Activated gamma-delta T cell treated with Interleukin-2 at 50 U/mL for 16 hours (primary cell): ENCODE measurements around the gene PPP3CA.
A peak's percentile ranks its signal among the peaks of the same experiment; 100 is the strongest.

Experiments
- DNase-seq: peaks from one replicate; pipeline ENCODE4 v3.0.0-alpha.2; 2020

Gene PPP3CA

DNA sequence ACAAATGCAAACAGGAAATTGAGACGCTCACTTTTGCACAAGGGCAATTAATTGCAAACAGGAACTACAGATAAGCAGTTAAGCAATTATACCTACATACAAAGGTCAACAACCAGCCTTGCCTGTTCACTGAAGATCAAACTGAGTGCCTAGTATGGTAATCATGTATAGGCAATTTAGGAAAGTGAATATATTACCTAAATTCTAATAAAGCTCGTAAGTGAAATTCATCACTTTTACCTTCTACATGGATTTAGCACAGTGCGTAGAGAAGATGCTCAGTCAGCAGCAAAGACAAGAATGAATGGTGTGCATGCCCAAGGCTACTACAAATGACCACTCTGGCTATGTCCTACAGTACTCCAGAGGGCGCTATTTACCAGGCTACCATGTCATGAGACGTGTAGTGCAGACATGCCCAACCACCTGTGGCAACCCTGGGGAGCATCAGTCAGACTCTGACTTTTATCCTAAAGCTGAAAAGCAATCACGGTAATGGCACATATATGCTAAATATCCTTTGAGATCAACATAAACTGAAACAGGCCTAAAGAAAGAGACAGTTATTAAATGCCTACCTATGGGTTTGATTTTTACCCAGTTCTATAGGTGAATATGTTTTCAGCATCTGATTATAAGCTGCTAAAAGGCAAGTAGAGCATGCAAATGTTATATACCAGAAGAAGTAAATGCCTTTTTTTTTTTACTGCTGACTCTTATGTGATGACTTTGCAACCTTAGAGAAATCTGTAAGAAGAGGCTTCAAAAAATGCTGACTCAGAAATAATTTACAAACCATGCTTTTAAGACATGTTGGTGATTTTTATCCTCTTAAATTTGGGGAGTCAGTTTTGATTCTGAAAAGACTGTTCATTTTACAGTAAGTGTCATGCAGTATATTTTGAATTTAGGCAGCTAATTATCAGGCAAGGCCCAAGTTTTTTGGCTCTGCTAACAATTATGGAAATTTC is 178.0 kb downstream of the PPP3CA start:
- peak; percentile 43 for DNase-seq

DNA sequence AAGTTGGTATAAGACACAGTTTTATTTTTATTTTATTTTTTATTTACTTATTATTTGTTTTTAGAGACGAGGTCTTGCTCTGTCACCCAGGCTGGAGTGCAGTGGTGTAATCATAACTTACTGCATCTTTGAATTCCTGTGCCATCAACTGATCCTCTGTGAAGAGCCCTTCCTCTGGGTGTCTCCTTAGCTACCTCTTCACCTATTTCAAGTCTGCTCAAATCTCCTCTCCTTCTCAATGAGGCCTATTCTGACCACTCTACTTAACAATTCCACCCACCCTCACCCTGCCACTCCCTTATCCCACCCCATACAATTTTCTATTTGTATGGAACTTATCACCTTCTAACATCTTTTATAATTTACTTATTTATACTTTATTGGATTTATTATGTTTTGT is 183.4 kb downstream of the PPP3CA start:
- no peak for DNase-seq

DNA sequence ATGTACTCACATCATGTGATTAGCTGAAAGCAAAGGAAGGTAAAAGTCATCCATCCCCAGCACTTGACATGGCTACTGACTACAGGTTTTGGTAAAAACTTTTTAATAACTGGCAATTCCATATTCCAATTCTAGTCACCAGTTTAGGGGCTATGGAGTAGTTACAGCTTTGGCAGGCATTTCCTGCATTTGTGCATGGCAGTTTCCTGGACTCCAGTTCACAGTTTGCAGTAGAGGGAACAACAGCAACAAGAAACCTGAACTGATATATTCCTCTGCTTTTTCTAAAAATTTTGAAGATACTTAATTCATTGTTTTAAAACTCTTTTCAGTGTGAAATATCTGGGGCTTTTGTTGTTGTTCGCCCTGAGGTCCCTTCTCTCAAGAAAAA is 184.3 kb downstream of the PPP3CA start:
- DNase-seq, result no peak

DNA sequence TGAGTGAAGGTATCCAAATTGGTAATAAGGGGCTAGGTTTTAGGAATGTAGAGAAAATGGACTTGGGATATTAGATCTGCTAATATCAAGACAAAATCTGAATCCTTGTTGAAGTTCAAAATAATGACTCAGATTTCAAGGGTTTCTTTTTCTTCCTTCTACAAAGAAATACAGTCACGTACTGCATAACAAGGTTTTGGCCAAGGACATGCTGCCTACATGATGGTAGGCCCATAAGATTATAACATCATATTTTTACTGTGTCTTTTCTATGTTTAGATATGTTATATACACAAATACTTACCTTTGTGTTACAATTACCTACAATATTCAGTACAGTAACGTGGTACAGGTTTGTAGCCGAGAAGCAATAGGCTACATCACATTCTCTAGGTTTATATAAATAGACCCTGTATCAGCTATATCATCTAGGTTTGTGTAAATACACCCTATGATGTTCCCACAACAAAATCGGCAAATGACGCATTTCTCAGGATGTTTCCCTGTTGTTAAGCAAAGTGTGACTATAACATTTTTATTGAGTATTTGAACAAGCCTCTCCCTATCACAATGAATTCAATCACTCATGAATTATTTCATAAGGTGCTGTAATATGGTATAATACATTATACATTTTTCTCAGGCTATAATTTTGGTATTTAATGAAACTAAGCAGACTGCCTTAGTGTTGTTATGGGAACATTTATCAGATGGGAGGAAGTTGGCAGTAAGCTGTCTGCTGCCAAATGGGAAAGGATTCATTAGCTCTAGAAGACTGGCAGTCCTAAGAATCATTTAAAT is 186.3 kb downstream of the PPP3CA start:
- no peak for DNase-seq

DNA sequence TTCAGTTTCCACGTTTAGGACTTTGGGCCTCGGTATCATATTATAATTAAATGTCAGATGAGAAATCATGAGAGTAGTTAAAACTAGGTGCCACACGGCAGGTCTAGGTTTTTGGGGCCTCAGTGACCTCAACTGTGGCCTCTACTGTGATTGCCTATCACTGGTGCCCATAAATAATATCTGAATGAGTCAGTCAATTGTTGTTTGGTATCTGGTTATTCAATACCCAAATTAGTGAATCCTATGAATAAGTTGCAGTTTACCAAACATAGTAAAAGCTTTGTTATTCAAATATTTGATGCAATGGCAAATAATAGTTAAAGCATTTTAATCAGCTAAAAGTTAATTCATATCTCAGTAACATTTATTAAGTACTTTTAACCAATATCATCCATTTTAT is 188.8 kb downstream of the PPP3CA start:
- no peak for DNase-seq

DNA sequence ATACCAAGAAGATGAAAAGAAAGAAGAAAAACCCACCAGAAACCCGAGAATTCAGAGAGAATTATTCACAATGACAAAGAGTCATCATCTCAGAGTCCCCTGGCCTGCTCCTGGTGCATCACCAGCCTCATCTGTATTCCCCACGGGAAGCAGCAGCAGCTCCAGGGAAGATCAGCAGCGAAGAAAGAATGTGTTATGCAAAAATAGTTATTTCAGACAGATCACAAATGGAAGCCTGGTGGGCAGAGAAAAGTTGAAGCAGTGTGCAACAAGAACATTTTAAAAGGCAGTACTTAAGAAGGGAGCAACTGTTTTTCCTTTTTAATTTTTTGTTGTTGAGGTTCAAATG is 189.2 kb downstream of the PPP3CA start:
- no peak for DNase-seq

DNA sequence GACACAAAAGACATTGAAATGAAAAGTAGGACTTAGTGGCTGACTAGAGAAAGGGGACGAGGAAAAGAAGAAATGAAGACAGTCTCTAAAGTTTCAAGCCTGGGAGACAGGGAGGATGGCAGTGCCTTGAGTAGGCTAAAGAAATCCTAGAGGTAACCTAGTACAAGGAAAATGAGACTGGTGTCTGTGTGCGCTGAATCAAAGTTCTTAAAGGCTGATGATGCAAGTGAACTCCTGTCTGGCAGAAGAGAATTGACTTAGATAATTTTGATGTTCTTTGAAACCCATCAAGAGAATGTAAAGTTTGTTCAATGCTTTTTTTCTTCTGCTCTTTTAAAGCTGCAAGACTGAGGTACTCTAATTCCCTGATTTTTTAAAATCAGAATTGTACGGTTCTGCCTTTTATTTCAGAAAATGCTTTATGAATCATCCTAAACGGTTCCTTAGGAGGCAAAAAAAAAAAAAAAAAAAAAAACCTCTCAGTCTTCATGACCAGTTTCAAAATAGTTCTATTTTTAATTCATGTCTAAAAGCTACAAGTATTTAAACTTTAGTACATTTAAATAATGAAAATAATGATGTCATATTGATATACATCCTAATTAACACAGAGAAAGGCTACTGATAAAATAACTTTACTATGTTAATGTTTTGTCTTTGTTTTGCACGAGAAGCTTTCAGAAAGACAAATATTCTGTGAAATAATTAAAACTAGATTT is 189.8 kb downstream of the PPP3CA start:
- DNase-seq, result no peak

DNA sequence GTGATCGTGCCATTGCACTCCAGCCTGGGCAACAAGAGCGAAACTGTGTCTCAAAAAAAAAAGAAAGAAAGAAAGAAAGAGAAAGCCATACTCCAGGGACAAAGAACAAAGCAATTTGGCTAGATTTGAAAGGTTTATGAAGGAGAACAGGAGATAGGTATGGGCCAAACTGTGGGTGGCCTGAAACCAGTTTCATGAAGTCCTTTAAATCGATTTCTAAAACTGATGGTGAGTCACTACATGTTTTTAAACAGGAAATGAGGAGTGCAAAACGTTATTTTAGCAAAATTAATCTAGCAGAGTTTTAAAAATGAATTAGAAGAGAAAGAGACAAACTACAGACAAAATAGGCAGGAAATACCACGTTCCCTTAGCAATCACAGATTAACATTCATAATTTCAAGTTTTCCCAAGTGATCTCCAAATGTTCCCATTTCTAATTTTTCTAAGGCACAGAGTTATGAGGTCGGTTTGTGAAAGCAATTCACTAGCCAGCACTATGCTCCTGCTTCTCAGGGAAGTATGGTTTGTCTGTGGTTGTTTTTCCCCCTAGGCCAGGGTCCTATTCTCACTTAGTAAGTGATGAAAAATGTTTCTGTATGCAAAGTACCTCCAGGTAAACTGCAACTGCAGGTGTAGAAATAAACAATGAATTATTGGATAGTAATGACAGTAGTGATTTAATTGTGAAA is 190.6 kb downstream of the PPP3CA start:
- DNase-seq, result no peak

DNA sequence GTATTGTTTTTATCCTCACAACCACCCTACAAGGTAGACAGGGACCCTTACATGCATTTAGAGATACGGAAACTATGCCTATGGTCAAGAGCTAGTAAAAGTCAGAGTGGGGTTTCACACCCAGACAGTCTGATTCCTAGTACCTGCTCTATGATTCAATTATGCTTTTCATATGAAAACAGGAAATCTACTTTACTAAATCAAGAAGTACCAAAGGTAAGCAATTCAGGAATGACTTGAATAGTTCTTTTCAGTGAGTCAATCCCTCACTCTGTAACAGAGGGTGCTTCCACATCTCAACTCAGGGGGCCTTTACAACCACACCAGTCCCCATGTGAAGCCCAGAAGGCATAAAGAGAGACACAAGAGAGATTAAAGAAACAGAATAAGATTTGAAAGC is 191.4 kb downstream of the PPP3CA start:
- no peak for DNase-seq

DNA sequence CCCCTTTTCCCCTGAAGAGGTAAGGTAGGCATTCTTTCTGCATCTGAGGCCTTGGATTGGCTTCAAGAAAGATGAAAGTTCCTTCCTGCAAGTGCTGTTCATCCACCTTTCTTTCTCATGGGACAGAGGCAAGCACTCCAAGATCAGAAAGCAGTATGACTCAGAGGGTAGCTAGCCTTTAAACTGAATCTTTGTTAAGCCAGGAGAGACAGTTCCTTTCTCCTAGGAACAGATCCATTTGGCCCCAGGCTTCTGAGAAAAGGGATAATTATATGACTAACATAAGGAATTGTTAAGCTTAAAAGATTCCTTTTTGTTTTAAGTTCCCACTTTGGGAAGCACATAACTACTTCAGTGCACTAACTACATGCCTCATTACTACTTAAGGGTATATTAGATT is 192.0 kb downstream of the PPP3CA start:
- no peak for DNase-seq

DNA sequence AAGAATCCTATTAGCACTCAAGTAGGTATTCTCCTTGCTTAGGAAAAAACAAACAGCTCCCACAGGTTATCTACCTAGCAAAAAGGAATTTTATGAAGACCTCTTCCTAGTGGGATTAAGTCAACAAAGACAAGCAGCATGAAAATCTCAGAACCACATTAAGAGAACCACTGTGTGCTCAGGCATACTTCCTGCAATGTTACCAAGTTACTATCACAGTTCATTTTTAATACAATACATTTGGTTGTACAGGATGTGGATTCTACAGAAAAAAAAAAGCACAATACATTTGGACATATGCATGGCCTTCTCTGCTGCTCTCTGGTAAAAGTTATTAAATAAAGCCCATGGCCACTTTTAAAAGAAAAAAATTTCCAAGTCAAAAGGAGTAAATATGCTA is 193.7 kb downstream of the PPP3CA start:
- DNase-seq, result no peak

DNA sequence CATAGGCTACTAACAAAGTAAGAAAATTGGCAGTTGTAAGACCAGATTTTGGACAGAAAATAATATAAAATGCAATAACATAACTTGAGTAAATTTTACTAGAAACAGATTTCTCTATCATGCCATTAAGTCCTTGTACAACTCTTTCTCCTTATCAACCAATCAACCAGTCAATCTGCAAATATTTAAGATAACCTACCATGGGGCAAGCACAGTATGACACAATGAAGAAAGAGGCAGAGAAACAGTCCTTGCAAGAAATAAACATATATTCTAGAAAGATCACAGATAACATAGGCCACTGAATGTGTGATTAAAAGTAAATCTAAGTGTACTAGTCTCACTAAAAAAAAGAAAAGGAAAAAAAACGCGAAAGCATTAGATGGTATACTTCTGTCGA is 194.8 kb downstream of the PPP3CA start:
- no peak for DNase-seq

DNA sequence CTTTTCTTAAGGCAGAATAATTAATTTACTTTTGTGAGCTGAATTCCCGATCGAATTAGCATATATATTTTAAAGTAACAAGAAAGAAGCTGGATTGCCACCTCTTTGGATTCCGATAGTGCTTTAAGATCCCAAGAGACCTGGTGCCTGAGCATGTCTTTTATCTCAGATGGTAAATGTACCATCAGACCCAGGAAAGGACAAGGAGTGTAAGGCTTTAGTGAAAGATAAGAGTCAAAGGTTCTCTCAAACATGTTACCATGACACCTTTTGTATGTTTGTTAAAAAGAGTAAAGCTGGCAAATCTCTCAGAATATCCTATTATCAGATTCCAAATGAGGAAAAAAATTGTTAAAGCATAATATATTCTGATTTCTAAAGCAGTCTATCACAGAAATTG is 198.8 kb downstream of the PPP3CA start:
- no peak for DNase-seq

DNA sequence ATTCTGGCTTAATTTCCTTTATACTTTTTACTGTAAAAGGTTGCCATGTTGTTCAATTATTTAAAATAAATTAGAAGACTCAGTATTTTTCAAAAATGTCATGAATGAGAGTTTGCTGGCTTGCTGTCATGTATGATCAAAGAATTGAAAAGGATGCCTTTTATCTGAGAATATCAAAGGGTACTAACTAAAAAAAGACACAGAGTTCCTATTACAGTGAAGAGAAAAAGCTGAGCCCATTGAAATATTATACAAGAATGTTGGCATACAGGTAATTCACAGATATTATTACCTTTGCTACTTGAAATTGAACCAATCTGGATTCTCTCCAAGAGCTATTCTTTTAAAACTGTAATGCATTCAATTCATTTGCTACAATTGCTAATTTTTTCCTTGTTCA is 200.0 kb downstream of the PPP3CA start:
- no peak for DNase-seq

DNA sequence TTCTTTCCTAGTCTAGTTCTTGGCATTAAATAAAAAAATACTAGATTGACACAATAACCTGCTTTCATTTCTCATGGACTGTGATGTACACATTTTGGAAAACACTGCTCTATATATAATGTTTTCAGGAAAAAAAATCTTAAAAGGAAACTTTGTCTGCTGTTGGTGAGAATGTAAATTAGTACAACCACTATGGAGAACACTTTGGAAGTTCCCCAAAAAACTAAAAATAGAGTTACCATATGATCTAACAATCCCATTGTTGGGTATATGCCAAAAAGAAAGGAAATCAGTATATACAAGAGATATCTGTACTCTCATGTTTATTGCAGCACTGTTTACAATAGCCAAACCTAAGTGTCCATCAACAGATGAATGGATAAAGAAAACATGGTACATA is 202.3 kb downstream of the PPP3CA start:
- no peak for DNase-seq

DNA sequence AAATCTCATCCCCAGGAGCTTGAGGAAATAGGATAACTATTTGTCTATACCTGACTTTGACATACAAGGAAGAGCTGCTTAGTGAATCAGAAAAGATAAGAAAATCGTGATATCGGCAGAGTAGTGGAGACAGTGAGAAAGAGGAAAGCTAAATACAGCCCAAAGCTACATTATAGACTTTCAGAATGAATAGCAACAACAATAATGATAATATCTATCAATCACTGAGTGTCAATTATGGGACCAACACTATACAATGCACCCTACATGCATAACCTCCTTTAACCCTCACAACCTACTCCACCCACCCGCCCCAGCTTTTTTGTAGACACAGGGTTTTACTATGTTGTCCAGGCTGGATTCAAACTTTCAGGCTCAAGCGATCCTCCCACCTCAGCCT is 205.1 kb downstream of the PPP3CA start:
- no peak for DNase-seq

DNA sequence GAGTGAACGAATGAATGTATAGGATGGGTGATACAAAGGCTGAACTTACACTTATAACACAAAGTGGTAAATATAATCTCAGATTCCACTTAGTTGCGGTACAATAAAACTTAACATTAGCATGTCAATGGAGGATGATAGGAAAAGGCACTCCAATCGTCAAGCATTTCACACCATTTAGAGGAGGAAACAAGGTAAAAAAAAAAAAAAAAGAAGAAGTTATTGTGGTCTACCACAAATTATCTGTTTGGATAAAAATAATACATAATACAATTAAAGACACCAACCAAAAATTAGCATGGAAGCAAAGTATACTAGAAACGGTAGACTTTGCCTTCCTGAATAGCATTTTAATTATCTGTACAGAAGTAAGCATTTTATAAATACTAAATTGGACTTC is 205.5 kb downstream of the PPP3CA start:
- no peak for DNase-seq

DNA sequence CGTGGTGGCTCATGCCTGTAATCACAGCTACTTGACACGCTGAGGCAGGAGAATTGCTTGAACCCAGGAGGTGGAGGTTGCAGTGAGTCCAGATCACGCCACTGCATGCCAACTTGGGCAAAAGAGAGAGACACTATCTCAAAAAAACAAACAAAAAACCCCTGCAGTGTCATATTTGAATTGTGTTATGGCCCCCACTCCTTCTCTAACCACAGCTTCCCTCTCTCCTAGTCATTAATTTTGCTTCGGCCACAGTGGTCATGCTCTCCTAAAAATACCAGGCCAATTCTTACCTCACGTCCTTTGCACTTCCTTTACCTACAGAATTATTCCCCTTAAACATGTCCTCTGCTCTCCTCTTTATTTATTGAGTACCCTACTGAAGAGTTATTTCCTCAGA is 206.1 kb downstream of the PPP3CA start:
- DNase-seq, result no peak

DNA sequence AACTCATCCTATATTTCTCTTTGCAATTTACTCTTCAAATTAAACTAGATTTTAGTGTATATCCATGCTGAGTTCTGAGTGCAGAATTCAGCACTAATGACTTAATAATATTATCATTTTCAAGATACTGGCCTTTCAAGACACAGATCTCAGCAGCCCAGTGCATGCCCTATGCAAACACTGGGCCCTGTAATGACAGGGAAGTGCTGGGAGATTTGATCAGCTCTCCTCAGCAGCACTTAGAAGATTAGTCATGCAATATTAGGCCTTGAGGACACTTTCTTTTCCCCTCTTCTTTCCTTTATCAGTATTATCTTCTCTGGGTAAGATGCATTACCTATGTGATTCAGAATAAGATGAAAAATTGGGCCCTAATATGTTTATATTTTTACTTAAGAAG is 207.1 kb downstream of the PPP3CA start:
- DNase-seq, result no peak

DNA sequence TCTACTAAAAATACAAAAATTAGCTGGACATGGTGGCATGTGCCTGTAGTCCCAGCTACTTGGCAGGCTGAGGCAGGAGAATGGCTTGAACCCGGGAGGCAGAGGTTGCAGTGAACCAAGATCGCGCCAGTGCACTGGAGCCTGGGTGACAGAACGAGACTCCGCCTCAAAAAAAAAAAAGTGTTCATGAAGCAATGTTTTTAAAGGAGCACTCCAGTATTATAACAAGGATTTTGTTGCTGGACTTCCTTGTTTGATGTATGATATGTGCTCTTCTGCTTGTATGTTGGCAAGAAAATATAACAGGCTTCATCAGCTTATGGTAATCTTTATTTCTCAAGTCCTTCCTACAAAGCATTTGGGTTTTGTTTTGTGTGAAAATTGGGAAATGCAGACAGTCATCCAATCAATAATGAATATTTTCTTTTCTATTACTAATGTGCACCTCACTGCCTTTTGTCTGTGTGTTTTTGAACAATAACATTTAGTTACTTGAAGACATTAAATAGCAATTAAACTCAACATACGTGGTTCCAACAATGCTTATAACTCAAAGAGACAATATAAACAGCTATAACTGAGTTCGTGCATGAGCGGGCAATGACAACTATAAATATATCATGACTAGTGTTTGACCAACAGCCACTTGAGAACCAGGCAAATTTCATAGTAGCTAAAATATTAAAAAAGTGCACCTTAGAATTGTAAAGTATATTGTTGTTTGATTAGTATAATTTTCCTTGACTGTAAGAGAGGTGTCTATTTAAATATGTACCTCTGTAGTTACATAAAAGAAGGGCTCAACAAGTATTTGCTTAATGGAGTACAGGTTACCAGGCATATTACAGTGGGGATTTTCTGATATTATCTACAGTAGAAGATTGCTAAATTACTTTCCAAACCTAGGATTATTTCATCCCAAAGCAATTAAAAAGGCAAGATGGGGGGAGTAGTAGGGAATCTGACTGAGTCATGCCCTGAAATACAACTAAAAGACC is 210.7 kb downstream of the PPP3CA start:
- DNase-seq, result no peak

DNA sequence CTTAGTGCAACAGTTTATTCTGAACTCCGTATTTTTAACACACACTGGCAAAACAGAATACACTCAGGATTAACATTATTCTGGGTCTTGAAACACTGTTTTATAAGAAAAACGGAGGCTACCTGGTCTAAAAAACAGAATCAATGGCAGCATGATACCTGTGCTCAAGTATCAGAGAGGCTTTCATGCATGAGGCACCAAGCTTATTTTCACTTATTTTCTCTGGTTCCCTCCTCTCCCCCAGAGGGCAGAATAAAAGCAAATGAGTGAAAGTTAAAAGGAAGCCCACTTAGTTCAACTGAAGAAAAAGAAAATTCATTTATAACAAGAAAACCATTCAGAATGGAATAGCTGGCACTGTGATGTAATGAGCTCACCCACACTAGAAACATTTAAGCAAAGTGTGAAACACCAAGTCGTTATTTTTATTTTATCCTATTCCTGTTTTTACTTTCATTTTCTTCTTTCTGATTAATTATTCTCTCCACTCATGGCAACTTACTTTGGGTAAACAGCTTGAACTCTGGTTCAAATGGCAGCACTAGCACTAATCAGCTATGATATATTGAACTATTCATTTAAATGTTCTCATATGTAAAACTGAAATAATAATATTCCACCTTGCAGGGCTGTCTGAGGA is 211.8 kb downstream of the PPP3CA start:
- no peak for DNase-seq
